ENCODE data around the gene ABCB11. TPM values are rescaled to one million over a fixed set of nuclear protein-coding genes. Genes with fewer than 3 reads are reported as not detected.

ABCB11 gene
- total RNA-seq, 1 donor from 2014 or later: 0.02 TPM

DNA sequence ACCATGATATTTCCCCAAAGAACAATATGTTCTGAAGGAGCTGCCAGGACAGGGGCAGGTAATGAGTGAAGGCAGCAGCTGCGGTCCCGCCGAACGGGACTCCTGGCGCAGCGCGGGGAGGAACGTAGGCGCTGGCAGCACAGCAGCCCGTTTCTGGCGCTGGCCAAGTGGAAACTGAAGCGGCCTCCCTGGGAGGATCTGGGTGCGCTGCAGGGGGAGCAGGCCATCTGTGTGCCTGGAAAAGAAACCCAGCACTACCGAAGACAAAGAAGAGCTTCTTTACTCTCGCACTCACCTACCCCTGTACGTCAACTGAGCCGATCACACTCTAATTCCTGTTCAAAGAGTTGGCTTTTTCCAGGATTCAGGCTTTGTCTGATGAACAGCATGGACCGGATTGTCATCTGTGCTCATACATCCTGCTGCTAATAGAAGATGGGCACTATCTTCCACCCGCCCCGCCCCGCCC lies 118.2 kb downstream of the ABCB11 start:
- Histone ChIP-seq H3K9ac (ENCODE audit: low read length) (peak overlapping the region; percentile 19), H3K9me3 (ENCODE audit: insufficient read depth, low read depth, low read length) (no peaks in the 10 kb centered on the region), H3K4me2 (ENCODE audit: low read length) (peak overlapping the region; percentile 92), H3K4me1 (ENCODE audit: insufficient read depth, low read length) (no peaks in the 10 kb centered on the region), H3K79me2 (ENCODE audit: insufficient read depth, low read length) (no peaks in the 10 kb centered on the region), H3K27me3 (ENCODE audit: insufficient read depth, low read length) (peaks cover 5% of the 10 kb centered on the region), H3K4me3 (ENCODE audit: insufficient read depth, low read depth, low read length) (peak overlapping the region; percentile 60), H3K36me3 (ENCODE audit: insufficient read depth, low read length) (no peaks in the 10 kb centered on the region), H3K27ac (ENCODE audit: low read depth, low read length) (no peak overlapping the region), H4K20me1 (ENCODE audit: insufficient read depth, low read length) (no peaks in the 10 kb centered on the region), H2AFZ (ENCODE audit: low read depth, low read length) (peak overlapping the region; percentile 88)
- Mint-ChIP-seq H3K4me1 (ENCODE audit: low read depth, unreplicated experiment) (no peaks in the 10 kb centered on the region), H3K4me3 (ENCODE audit: unreplicated experiment) (no peak overlapping the region), H3K36me3 (ENCODE audit: low read depth, unreplicated experiment) (no peaks in the 10 kb centered on the region), H3K9me3 (ENCODE audit: unreplicated experiment) (peaks cover 5% of the 10 kb centered on the region), H3K27ac (ENCODE audit: unreplicated experiment) (no peak overlapping the region), H3K27me3 (ENCODE audit: low read depth, unreplicated experiment) (peaks cover 11% of the 10 kb centered on the region)
- TF ChIP-seq EZH2 (IDR thresholded peaks at IDR 0.05; ENCODE audit: insufficient read depth, low read length): peak; percentile 28
- TF ChIP-seq, protein P1, sequence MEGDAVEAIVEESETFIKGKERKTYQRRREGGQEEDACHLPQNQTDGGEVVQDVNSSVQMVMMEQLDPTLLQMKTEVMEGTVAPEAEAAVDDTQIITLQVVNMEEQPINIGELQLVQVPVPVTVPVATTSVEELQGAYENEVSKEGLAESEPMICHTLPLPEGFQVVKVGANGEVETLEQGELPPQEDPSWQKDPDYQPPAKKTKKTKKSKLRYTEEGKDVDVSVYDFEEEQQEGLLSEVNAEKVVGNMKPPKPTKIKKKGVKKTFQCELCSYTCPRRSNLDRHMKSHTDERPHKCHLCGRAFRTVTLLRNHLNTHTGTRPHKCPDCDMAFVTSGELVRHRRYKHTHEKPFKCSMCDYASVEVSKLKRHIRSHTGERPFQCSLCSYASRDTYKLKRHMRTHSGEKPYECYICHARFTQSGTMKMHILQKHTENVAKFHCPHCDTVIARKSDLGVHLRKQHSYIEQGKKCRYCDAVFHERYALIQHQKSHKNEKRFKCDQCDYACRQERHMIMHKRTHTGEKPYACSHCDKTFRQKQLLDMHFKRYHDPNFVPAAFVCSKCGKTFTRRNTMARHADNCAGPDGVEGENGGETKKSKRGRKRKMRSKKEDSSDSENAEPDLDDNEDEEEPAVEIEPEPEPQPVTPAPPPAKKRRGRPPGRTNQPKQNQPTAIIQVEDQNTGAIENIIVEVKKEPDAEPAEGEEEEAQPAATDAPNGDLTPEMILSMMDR (IDR thresholded peaks at IDR 0.05; ENCODE audit: insufficient read depth, low read depth, low read length): no peak
- peak; percentile 23 for DNase-seq (ENCODE audit: low read depth)
- FAIRE-seq: no peak

DNA sequence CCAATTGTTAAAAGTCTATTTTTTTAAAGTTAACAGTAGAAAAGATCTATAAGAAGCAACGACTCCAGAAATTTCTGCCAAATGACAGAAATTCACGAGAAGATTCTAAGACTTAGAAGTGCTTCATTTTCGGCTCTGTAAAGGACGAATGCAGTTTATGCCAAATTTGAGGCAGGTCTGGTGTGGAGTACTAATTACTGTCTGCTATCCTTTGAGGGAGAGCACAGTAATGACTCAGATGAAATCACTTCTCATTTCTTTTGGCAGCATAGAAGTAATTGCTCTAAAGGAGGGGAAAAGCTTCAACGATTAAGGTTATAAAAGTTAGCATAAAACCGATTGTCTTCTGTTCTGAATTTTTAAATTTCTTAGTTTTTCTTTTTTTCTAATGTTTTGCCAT lies 118.7 kb downstream of the ABCB11 start:
- TF ChIP-seq EZH2 (IDR thresholded peaks at IDR 0.05; ENCODE audit: insufficient read depth, low read length): no peak
- TF ChIP-seq, protein P1 (IDR thresholded peaks at IDR 0.05; ENCODE audit: insufficient read depth, low read depth, low read length): no peak
- peaks cover 5% of the 10 kb centered on the region for H3K9me3 Mint-ChIP-seq (ENCODE audit: unreplicated experiment)
- H3K4me2 ChIP-seq (ENCODE audit: low read length): peak overlapping the region; percentile 92
- no peak overlapping the region for H3K4me3 Mint-ChIP-seq (ENCODE audit: unreplicated experiment)
- no peaks in the 10 kb centered on the region for H4K20me1 ChIP-seq (ENCODE audit: insufficient read depth, low read length)
- DNase-seq (ENCODE audit: low read depth): peak; percentile 20
- H2AFZ ChIP-seq (ENCODE audit: low read depth, low read length): peak overlapping the region; percentile 88
- no peaks in the 10 kb centered on the region for H3K9me3 ChIP-seq (ENCODE audit: insufficient read depth, low read depth, low read length)
- no peaks in the 10 kb centered on the region for H3K4me1 ChIP-seq (ENCODE audit: insufficient read depth, low read length)
- H3K27ac Mint-ChIP-seq (ENCODE audit: unreplicated experiment): no peak overlapping the region
- no peaks in the 10 kb centered on the region for H3K36me3 Mint-ChIP-seq (ENCODE audit: low read depth, unreplicated experiment)
- H3K4me1 Mint-ChIP-seq (ENCODE audit: low read depth, unreplicated experiment): no peaks in the 10 kb centered on the region
- no peaks in the 10 kb centered on the region for H3K79me2 ChIP-seq (ENCODE audit: insufficient read depth, low read length)
- H3K27me3 ChIP-seq (ENCODE audit: insufficient read depth, low read length): peaks cover 5% of the 10 kb centered on the region
- H3K27me3 Mint-ChIP-seq (ENCODE audit: low read depth, unreplicated experiment): peaks cover 11% of the 10 kb centered on the region
- peak overlapping the region; percentile 19 for H3K9ac ChIP-seq (ENCODE audit: low read length)
- H3K27ac ChIP-seq (ENCODE audit: low read depth, low read length): no peak overlapping the region
- FAIRE-seq: no peak
- H3K36me3 ChIP-seq (ENCODE audit: insufficient read depth, low read length): no peaks in the 10 kb centered on the region
- H3K4me3 ChIP-seq (ENCODE audit: insufficient read depth, low read depth, low read length): peak overlapping the region; percentile 60

DNA sequence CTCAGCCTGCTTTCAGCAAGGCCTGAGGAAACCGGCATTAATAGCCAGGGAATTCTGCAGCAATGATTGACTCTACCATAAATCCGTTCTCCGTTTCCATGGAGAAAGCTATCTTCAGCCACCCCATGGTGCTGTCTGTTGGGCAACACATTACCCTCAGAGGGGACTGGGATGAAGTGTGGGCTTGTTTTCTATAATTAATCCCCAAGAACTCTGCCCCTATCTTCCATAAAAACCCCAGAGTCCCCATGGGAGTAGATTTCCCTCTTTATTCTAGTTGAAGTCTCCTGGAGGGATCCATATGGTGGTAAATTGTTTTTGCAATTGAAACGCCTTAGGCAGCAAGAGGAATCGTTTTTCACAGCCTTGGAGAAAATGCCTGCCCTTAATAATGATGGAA lies 120.8 kb downstream of the ABCB11 start:
- no peak overlapping the region for H3K4me3 ChIP-seq (ENCODE audit: insufficient read depth, low read depth, low read length)
- no peaks in the 10 kb centered on the region for H3K9me3 ChIP-seq (ENCODE audit: insufficient read depth, low read depth, low read length)
- H2AFZ ChIP-seq (ENCODE audit: low read depth, low read length): no peak overlapping the region
- no peak overlapping the region for H3K4me2 ChIP-seq (ENCODE audit: low read length)
- H3K79me2 ChIP-seq (ENCODE audit: insufficient read depth, low read length): no peaks in the 10 kb centered on the region
- H3K9ac ChIP-seq (ENCODE audit: low read length): no peak overlapping the region
- FAIRE-seq (no peak), DNase-seq (ENCODE audit: low read depth) (no peak)
- Mint-ChIP-seq H3K27ac (ENCODE audit: unreplicated experiment) (no peak overlapping the region), H3K27me3 (ENCODE audit: low read depth, unreplicated experiment) (peaks cover 11% of the 10 kb centered on the region), H3K36me3 (ENCODE audit: low read depth, unreplicated experiment) (no peaks in the 10 kb centered on the region), H3K9me3 (ENCODE audit: unreplicated experiment) (no peaks in the 10 kb centered on the region), H3K4me1 (ENCODE audit: low read depth, unreplicated experiment) (no peaks in the 10 kb centered on the region), H3K4me3 (ENCODE audit: unreplicated experiment) (no peak overlapping the region)
- H3K27ac ChIP-seq (ENCODE audit: low read depth, low read length): no peak overlapping the region
- no peaks in the 10 kb centered on the region for H3K4me1 ChIP-seq (ENCODE audit: insufficient read depth, low read length)
- no peaks in the 10 kb centered on the region for H4K20me1 ChIP-seq (ENCODE audit: insufficient read depth, low read length)
- peaks cover 5% of the 10 kb centered on the region for H3K27me3 ChIP-seq (ENCODE audit: insufficient read depth, low read length)
- TF ChIP-seq, protein P1 (IDR thresholded peaks at IDR 0.05; ENCODE audit: insufficient read depth, low read depth, low read length): no peak
- no peak for TF ChIP-seq EZH2 (IDR thresholded peaks at IDR 0.05; ENCODE audit: insufficient read depth, low read length)
- no peaks in the 10 kb centered on the region for H3K36me3 ChIP-seq (ENCODE audit: insufficient read depth, low read length)
